Inflammatory macrophage treated with lipopolysaccharide for 1 hour (primary cell): ENCODE results near the gene GALNT8.
"Not testable (repeated sequence)": the region's sequence is repeated elsewhere in the genome, so short reads cannot be mapped to it uniquely, and the experiment has no call there.

Source experiments
- DNase-seq, 2 donors: peaks; one replicate each; pipeline ENCODE4 v3.0.0-alpha.2; 2020 to 2022

Gene GALNT8

DNA sequence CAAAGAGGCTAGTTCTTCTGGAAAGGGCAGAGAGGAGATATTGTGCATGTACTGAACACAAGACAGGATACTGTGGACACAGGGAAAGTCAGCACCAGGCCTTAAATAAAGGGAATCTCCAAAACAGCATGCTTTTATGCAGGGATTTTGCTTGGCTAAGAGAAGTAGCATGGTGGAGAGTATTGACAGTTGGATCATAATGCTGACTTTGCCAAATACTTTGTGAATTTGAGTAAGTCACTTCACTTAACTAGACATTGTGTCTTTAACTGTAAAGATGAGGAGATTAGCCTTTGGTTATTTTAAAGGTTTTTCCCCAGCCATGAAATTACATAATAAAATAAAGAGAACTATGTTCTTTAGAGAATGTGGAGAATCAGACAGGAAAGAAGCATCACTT is 24.5 kb downstream of the GALNT8 start:
- DNase-seq: no peak

DNA sequence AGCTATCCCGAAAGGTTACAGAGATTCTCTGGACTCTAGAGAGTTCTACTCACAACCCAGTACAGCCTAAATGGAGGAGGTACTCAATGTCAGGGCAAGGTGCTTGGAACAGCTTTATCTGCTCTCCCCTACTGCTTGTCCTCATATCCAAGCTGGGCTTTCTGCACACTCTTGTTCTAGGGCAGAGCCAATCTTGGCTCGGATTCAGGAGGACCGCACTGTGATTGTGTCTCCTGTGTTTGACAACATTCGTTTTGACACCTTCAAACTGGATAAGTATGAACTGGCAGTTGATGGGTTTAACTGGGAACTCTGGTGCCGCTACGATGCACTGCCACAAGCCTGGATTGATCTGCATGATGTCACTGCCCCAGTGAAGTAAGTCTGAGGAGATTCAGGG is 25.0 kb downstream of the GALNT8 start:
- DNase-seq: no peak

DNA sequence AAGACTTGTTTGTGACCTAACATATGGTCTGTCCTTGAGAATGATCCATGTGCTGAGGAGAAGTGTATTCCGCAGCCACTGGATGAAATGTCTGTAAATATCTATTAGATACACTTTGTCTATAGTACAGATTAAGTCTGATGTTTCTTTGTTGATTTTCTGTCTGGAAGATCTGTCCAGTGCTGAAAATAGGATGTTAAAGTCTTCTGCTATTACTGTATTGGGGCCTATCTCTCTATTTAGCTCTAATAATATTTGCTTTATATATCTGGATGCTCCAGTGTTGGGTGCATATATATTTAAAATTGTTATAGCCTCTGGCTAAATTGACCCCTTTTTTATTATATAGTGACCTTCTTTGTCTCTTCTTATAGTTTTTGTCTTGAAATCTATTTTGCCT is 31.5 kb downstream of the GALNT8 start:
- not testable (repeated sequence) for DNase-seq

DNA sequence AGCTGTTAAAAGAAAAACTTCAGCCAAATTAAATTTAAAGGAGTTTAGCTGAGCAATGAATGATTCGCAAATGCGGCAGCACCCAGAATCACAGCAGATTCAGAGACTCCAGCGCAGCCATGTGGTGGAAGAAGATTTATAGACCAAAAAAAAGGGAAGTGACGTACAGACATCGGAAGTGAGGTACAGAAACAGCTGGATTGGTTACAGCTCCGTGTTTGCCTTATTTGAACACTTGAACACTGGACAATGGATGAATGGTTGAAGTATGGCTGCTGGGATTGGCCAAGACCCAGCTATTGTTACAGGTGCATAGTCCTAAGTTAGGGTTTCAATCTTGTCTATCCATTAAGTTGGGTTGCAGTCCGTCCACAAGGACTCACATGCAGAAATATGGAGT is 42.6 kb downstream of the GALNT8 start:
- DNase-seq: peak in 1 of 2 donors; percentile 22

DNA sequence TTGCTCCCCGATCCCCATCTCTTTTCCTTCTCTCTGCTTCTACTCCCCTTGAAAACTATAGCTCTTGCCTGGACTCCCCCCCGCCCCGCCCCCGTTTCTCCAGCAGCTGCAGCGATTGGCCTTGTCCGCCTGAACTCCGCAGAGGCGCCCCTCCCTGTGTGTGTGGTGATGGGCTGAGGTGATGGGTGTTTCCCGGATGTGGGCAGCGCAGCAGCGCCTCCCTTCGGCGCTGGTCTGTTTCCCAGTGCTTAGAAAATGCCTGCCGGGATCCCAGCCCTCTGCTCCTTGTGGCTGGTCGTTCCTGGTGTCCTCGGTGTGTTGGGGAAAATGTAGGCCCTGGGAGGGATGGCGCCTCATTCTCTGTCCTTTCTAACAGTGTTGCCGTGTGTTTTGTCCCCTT is 43.3 kb downstream of the GALNT8 start:
- DNase-seq: no peak

DNA sequence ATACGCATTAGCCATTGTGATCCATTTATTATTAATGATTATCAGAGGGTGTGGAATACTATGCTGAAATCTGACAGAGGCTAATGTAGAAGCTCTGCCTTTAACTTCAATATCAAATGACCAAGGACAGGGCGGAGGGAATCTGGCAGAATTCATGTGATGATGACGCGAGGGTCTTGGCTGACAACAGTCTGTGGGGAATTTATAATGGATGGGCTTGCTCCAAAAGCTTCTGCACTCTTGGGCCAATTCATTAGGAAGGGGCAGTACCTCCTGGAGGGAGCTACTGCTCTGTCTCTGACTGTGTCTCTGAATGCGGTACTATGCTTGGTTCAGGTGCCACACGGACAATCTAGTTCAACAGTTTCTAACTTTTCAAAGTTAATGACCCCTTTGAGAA is 46.2 kb downstream of the GALNT8 start:
- no peak for DNase-seq

DNA sequence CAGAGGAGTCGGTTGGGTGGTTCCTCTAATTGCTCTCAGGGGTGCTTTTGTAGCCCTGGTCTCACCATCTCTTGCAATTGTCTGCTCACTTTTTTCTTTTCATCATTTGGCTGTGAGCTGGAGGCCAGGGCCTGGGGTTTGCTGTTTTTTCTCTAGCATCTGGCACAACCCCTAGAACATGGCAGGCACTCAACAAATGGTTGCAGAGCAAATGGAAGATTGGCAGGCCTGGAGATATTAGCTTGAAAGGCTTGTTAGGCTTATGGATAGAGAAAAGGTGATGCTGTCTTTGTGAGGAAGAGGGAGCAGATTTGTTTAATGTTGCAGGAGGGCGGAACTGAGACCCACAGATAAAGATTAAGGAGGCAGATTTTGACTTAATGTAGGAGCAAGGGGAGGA is 47.0 kb downstream of the GALNT8 start:
- DNase-seq: no peak

DNA sequence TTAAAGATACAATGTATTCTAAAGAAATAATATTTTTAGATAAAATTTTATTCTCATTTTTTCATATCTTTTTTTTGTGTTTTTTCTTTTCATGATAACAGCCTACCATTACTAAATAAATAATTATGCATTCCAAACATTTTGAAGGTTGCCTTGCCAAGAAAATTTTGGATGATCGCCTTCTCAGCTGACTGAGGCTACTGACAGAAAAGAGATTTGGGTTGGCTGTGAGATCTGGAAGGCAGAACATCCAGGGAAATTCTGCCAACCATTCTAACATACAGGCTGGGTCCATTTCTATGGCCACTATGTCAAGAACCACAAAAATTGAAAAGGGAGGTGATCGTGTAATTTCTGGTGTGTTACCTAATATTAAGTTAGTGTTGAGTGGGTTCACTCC is 48.1 kb downstream of the GALNT8 start:
- DNase-seq: no peak

DNA sequence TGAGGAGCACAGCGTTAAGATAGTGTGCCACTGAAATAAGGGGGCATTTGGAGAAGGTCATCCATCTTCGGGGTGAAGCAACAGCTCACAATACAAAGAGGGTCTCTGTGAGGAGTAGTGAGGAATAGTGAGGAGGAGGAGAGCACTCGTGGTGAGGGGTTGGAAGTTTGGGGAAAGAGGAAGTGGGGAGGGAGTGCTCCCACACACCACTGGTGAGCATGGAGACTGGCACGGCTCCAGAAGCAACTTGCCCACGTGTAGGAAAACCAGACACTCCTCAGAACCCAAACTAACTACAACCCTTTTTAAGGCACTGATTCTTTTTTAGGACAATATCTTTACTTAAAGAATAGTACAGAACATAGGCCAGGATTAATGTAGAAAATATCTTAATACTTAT is 48.9 kb downstream of the GALNT8 start:
- DNase-seq: peak; percentile 10 to 27

DNA sequence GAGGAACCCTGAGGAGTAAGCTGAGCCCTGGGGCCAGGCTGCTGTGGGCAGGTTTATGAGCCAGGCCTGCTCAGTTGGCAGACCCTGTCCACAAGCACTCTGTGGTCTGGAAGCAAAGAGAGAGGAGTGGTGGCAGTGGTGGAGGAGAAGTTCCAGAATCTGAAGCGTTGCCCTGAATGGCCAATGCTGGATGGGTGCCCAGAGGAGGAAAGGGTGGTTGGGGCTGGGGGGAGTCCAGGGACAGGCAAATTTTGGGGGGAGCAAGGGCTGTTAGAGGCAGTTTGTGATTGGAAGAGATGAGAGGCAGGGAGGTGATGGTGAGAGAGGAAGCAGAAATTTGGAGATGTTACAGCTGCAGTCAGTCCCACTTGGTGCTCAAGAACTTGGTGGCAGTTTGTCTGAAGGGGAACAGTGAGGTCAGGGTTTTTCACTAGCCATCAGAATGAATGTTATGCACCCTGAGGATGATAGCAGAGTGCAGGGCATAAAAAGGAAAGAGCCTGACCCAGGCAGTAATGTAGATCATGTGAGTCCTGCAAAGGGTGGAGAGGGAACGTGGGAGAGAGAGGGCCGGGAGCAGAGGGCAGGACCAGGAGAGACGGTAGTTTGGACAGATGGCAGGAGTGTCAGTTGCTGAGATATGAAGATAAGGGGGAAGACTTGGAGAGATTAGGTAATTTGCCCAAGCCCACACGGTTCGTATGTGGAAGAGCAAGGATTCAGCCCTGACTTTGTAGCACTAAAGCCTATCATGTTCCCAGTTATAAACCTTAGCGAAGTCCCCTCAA is 51.2 kb downstream of the GALNT8 start:
- no peak for DNase-seq

DNA sequence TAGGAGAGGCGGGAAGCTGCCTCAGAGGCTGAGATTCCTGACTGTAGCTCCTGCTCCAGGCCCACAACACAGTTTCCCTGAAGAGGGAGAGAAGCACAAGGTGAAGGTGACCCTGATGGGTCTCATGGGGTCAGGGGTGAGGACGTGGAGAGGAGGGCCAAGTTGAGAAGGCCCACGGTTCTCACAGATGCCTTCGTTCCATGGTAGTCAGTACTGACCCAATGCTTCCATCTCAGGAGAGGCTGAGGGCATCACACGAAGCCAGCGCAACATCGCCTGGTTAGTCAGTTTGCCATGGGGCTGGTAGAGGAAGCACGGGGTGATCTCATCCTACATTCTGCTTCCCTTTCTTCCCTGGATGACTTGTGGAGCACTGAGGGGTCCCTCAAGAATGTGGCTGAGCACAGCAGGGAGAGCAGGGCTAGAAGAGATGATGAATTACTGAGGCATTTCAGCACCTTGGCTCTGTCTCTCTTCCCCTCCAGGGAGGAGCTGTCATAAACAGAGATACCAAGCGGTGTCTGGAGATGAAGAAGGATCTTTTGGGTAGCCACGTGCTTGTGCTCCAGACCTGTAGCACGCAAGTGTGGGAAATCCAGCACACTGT is 51.9 kb downstream of the GALNT8 start:
- no peak for DNase-seq

DNA sequence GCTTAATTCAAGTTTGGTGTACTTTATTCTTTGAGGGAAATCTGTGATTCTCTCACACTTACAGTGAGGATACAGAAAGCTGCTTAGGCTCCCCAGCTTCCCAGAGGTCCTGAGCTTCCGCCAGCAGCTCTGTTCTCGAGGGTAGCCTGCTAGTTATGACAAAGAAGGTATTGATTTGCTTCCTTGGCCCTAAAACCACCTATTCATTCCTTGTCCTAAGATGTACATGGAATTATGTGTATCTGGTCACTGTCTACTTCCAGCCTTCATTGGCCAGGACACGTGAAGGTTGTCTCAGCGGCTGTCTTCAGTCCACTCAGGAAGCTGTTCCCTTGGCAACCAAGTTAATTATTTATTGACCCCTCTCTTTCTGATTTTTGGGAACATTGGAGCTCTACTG is 55.7 kb downstream of the GALNT8 start:
- DNase-seq: no peak

DNA sequence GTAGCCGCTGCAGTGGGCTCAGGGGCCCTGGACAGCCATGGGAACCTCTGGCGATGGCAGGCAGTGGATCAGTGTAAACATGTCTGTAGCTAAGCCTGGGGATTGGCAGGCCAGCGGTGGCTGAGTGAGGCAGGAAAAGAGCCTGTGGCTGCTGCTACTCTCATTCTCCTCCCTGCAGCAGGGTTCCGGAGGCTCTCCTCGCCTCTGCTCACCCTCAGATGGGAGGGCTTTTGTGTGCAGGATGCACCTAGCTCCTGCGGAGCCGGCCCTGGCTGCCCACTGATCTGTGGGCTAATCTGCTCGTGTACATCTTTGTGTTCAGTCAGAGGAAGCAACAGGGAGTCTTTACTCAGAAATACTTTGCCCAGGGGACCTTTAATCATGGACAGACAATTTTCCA is 59.5 kb downstream of the GALNT8 start:
- DNase-seq: no peak

DNA sequence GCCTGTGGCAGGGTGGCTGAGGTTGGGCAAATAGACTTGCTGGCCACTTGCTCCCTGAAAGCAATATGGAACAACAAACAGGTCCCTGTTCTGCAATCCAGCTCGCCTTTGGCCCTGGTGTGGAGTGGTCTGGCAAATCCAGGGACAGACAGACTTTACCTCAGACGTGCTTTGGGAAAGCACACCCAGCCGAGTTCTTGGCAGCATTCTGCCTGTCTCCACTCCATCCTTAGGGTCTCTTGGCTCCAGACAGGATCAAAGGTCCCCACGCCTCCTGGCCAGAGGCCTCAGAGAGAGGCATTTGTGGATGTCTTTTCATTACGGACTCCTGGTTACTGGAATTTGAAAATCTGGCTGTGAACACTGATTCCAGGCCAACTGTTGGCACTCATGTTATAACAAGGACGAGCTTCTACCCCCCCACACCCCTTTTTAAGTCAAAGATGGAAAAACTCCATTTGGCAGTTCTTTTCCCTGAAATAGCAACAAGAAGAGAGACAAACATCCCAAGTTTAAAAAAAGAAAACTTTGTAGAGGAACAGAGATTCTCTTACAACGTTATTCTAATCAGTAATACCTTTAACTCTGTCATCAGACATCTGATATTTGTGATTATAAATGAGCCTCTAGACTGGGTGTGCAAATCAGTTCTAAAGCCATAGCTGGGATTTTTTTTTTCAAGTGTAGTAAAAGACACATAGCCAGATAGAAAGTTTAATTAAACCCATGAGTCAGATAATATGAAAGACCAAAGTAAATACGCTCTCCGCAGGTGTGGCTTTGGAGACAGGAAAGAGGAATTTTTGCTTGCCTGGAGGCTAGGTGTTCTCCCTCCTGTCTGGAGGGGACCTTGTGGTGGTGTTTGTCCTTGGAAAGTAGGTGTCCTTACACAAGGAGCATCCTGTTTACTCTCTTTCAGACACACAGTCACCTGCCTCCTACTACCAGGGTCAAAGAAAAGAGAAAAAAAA is 60.7 kb downstream of the GALNT8 start:
- DNase-seq: no peak

DNA sequence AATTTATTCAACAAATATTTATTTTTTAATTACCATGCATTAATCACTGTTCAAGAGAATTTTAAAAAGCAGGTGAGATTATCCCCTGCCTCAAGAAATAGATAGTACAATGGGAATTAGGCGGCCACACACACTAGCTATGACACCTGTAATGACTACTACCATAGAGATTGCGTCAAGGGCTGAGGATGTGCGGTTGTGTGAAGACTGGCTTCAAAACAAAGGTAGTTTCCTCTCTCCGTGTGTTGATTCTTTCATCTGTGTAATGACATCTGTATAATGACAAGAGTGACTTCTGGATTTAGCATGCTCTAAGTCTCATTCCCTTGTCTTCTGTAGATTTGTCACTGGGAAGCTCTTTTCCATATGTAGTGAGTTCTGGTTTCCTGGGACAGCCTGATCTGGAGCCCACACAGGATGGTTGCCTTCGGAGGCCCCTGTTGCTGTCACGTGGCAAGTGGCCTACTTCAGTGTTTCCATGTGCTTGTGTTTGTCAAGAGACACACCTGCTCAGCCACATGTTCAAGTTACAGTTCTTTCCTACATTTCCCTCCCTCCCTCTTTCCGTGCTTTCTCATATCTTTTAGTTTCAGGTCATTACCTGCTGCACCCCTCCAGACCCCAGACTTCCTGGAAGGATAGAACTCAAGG is 64.3 kb downstream of the GALNT8 start:
- no peak for DNase-seq

DNA sequence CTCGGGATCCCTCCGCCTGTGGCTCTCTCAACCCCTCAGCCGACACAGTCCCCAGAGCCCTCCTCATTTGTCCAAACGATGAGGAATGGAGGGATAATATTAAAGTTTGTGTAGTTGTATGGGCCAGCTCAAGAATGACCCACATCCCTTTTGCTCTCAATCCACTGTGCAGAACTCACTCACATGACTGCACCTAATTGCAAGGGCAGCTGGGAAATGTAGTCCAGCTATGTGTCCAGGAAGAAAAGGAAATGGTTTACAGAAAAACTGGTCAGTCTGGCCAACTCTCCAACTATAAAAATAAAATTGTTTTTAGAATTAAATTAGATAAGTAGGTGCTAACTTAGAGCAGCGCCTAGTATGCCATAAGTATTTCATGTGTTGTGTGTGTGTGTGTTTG is 66.6 kb downstream of the GALNT8 start:
- no peak for DNase-seq

DNA sequence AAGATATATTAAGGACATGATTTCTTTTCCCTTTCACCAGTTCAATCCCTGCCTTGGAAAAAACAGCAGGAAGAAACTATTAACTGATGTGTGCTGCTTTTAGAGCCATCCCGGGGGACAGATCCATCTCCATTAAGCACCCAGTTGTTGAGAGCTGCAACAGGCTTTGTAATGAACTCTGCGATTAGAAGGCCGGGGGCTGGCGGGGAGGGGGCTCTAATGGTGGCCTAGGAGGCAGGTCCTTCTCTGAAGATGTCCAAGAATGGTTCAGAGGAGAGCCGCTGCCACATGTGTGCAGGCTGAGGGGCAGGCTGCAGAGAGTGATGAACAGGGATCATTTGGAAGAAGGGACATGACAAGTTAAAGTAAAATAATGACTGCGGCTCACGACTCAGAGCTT is 67.8 kb downstream of the GALNT8 start:
- no peak for DNase-seq

DNA sequence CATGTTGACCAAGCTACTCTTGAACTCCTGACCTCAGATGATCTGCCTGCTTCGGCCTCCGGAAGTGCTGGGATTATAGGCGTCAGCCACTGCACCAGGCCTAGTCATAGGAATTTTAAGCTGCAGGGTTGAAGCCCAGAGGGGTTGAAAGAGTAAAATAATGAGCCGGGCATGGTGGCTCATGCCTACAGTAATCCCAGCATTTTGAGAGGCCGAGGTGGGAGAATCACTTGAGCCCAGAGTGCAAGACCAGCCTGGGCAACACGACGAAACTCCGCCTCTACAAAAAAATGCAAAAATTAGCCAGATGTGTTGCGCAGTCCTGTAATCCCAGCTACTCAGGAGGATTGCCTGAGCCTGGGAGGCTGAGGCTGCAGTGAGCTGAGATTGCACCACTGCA is 69.6 kb downstream of the GALNT8 start:
- DNase-seq: no peak

DNA sequence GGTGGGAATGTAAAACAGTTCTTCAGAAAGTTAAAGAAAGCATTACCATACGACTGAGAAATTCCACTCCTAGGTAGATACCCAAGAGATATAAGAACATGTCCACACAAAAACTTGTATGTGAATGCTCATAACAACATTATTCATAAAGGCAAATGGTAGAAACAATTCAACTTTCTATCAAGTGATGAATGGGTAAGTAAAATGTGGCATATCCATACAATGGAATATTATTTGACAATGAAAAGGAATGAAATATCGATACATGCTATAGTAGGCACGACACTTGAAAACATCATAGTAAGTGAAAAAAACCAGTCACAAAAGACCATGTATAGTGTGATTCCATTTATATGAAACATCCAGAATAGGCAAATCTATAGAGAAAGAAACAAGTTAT is 71.3 kb downstream of the GALNT8 start:
- DNase-seq: no peak

DNA sequence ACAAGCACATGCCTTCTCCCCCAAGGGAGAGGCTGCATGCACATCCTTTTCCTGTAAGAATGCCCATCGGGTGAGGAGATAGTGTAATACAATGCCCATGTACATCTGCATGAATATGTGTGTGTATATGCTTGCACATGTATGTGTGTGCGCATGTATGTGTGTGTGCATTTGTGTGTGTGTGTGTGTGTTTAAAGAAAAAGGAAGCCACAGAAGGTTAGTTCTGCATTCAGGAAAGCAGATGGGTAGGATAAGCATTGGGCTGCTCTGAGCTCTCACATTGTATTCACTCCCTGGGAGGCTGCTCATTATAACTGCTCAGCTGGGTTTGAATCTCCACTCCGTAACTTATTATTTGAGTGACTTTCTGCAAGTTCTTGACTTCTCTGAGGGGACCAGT is 74.3 kb downstream of the GALNT8 start:
- DNase-seq: no peak

DNA sequence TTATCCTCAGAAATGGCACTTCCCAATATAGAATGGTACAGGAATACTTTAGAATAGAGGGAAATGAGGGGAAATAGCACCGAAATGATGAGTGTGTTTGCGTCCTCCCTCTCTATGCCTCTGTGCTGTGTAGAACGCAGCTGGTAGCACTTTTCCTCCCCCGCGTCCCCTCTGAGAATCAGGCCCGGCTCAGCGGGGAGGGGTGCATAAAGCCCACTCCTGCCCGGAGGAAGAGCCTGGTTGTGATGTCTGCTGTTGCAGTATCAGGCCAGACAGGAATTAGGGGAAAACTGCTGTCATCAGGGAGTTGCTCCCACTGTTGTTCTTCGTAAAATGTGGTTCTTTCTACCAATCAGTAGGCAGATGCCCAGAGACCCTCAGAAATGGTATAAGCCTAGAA is 76.0 kb downstream of the GALNT8 start:
- DNase-seq: no peak

DNA sequence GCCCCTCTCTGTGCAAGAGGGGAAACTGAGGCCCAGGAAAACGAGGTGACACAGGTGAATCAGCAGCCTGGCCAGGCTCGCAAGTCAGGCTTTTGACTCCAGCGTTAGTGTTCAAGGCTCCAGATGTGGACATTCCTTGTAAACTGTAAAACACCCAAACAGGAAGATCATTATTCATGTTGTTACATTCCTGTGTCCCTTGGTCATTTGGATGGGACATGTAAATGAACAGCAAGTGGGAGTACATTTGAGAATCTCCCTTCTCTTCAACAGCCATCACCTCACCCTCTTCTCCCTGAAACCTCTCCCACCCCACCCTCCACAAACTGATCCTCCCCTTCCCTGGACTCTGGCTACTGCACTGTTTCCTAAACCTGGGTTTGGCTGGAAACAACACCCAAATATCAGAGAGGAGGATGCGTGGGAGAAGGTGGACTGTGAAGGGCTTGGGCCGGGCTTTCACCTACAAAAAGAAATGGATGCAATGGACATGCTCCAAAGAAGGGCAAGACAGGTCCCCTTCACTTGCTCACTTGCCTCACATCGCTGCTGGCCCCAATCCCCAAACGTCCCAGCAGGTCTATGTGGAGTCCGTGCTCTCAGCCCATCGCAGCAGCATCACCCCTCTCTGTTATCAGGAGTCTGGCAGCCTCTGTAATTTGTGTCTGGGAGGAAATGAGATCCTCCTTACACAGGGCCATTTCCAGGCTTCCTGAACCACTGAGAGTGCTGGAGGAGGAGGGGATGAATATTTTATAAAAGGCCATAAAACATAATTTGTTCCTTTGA is 76.7 kb downstream of the GALNT8 start:
- no peak for DNase-seq
